Renal cortical epithelial cell (primary cell): Measurements from ENCODE around the gene CAPN2. TPM values are rescaled to one million over a fixed set of nuclear protein-coding genes. Genes with fewer than 3 reads are reported as not detected.

Experiments
- DNase-seq: peaks from one replicate; pipeline ENCODE4 v3.0.0-alpha.2; 2011; ENCODE audit warnings: low read depth
- total RNA-seq: library from RNA; depleted of rRNA; stranded (reverse); fragments of >200 nt; gene quantifications from 2 replicates; pipeline ENCODE4 v1.2.3, GENCODE V29; 2014

Gene CAPN2
- total RNA-seq = 300 and 425 TPM in 2 replicates

- DNase-seq = peak; percentile 59
These were observed at the start of gene CAPN2 for GRCh38 chr1:223712194-223712849. Gene CAPN2, plus strand, starts transcription at chr1:223712539. Its CDS starts 102 bp downstream, at chr1:223712641.

DNA sequence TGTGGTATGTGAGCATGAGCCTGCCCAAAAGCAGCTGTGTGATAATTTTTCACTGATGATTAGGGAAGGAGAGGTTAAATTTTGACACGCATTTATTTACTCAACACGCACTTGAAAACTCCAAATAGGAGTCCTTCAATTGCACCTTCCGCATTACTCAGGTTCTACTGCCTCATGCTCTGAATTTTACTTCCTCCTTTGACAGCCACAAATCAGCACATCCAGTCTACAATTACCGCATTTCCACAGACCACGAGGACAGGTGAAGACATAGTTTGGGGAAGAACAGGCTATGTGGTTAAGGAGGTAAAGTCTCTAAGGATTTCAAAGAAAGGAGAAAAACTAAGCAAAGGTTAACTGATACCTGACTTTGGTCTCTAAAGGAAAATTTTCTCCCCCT, 49.4 kb upstream of the CAPN2 start:
- no peak for DNase-seq

- no peak for DNase-seq
These were observed 48.2 kb upstream of the CAPN2 start for GRCh38 chr1:223664106-223664505.

- peak; percentile 59 for DNase-seq
These were observed 46.6 kb upstream of the CAPN2 start, which contains the start of gene CAPN8 for GRCh38 chr1:223665592-223666312. Gene CAPN8, minus strand, starts transcription at chr1:223665701. Its CDS starts 55 bp downstream, at chr1:223665646.

DNA sequence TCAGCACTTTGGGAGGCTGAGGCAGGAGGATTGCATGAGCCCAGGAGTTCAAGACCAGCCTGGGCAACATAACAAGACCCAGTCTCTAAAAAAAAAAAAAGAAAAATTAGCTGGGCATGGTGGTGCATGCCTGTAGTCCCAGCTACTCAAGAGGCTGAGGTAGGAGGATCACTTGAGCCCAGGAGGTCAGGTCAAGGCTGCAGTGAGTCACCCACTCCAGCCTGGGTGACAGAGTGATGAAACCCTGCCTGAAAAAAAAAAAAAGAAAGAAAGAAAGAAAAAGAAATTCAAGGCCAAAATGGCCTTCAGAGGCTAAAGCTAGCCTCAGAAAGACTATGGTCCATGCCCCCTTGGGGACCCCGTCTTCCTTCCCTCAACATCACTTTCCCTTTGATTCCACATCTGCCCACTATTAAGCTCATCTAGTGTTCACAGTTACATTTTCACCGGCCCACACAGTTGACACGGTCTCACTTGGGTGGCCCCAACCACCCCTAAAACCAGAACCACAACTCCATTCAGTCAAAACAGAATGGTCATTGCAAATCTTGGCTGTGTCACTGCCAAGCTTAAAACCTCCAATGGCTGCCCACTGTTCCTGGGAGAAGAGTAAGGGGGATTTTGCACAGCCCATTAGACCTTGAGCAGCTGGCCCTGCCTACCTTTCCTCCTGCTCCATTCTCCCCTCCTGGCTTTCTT, 44.7 kb upstream of the CAPN2 start:
- DNase-seq = peak; percentile 64

- no peak for DNase-seq
These were observed 43.1 kb upstream of the CAPN2 start for GRCh38 chr1:223669003-223669795.

DNA sequence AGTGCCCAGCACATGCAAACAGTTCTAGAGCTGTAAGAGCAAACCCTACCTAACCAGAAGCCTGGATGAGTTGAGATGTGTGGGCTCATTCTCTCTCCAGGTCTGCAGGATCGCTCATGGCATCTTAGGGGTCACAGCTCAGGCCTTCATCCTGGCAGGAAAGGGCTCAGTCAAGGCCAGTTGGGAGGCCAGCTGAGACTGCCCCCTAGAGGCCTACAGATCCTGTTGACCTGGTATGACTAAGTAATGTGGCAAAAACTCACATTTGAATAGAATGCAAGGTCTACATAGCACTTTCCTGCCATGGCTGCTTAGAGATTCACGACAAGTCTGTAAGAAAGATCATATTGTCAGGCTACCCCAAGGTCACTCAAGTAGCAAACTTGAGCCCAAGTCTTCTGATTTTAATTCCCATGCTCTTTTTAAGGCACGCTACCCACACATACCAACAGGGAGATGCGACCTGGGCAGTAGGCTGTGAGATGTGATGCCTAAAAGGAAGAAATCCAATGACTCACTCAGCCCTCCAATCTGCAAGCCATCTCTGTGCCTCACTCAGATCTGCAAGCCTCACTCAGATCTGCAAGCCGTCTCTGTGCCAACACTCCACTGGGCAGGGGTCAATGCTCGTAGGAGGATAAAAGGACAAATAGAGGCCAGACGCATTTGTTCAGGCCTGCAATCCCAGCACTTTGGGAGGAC, 41.7 kb upstream of the CAPN2 start:
- peak; percentile 64 for DNase-seq

- no peak for DNase-seq
These were observed 38.0 kb upstream of the CAPN2 start for GRCh38 chr1:223674119-223674890.

DNA sequence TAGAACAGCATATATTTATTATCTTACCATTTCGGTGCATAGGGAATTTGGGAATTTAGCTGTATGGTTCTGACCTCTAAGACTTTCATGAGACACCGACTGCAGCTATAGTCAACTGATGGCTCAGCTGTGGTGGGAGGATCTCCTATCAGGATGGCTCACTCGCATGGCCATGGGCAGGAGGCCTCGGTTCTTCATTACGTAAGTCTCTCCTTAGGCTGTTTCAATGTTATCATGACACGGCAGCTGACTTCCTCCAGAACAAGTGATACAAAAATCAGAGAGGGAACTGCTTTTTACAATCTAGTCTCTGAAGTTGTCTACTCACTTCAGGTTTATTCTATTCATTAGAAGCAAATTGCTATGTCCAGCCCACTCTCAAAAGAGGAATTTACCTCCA, 33.5 kb upstream of the CAPN2 start:
- DNase-seq = no peak

DNA sequence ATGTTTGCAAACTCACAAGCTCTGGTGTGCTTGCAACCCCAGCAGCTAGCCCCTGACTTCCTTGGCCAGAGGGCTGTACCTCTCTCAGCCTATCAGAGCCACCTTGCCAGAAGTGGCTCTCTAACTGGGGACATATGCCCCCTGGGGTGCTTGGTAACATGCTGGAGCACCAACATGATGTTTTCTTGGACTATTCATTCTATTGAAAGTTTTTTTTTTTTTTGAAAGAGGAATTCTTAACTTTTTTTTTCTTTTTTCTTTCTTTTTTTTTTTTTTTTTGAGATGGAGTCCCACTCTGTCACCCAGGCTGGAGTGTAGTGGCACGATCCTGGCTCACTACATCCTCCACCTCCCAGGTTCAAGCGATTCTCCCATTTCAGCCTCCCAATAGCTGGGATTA, 32.2 kb upstream of the CAPN2 start:
- no peak for DNase-seq

DNA sequence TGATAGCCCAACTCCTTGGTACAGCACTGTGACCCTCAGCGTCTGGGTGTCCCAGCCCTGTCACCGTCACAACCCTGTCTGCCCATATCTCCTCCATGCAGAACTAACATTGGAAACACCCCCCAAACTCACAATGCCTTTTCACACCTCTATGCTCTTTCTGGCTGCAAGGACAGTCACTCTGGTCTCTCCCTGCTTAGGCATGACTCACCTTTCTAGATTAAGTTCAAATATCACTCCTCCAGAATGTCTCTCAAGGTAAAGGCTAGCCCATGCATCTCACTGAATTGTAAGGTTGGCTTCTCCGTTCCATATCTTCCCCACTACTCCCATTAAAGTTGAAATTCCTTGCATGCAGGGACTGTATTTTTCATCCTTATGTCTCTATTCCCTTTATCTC, 29.8 kb upstream of the CAPN2 start:
- DNase-seq = no peak

DNA sequence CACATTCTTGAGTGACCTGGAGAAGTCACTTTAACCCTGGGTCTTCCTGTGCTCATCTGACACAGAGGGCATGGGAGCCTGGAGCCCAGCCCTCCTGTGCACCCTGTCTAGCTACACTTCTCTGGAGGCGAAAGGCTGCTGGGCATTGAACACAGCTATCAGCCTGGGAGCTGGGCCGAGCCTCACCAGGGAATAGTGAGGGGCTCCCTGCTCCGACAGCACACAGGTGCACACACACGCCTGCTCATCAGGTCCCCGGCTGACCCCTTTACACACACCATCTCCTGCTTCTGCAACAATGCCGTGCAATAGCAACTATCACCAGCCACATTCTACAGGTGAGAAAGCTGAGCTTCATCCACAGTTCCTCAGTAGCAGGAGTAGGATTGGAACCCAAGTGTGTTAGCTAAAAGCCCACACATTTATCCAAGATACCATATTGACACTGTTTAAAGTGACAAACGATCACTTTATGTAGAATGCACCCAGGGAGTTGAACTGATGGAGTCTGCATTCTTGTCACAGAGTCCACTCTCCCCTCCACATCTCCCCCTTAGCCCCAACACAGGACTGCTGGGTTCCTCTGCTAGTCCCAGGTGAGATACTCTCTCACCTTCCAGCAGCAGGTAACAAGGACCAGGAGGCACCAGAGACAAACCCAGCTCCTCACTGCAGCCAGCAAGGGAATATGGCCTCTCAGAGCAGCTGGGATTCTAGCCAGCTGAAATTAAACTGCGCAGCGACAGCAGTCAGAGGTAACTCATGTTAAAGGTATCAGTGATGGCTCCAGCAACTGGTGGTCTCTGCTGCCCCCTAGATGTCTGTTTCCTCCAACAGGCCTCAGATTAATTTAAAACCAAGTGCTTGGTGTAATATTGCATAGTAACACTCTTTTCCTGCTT, 28.5 kb upstream of the CAPN2 start:
- peak; percentile 75 for DNase-seq

DNA sequence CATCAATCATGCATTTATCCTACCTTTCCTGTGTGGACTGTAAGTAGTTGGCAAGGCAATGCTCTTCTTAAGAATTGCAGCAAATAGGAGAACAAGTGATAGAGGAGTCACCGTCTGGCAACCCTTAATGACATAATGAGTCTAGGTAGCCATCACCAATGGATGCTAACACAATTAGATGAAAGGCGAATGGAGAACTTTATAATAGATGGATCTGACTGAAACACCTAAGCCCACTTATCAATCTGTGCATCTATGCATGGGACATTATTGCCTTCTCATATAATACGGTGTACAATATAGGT, 27.9 kb upstream of the CAPN2 start:
- no peak for DNase-seq

- DNase-seq = no peak
These were observed 21.2 kb upstream of the CAPN2 start for GRCh38 chr1:223691121-223691520.

- DNase-seq = no peak
These were observed 17.3 kb upstream of the CAPN2 start for GRCh38 chr1:223695014-223695548.

GRCh38 chr1:223695941-223696340, 16.4 kb upstream of the CAPN2 start:
- DNase-seq = no peak

GRCh38 chr1:223700388-223700918, 11.9 kb upstream of the CAPN2 start:
- peak; percentile 76 for DNase-seq

DNA sequence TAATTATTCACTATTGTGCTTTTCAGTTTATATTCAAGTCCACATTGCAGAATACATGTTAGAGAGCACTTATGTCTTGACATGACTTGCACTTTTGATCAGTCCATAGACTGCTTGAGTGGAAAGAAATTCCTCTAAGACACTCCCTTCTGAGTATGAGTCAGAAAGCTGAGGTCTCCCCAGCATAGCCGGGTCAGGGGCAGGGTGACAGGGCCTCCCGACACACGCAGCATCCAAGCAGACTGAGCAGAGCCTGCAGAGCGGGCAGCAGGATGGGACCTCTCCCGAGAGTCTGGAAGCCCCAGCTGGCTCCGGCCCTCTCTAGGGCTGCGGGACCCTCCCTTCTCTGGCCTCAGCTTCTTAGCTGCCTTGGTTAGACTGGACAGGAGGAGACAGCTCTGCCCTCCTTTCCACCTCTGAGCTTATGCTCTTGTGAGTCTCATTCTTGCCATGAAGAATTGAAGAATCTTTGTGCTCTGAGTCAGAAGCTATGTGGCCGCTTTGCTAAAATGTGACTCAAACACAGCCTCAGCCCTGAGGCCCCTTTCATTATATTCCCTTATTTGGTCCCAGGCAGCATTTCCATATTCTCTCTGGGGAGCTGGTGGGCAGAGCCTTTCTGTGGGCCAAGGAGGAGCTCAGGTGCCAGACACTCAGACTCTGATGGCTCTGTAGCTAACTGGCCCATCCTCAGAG, 11.2 kb upstream of the CAPN2 start:
- DNase-seq = peak; percentile 98
